GM19467 (cell line): Measurements from ENCODE around the gene OPN5.

Source experiments
- ATAC-seq: cut with Tn5 transposase; IDR thresholded peaks from one replicate; pipeline ENCODE4 v1.9.1; 2021; ENCODE audit warnings: mild to moderate bottlenecking, moderate library complexity; ENCODE audit not compliant: unreplicated experiment

Gene OPN5

DNA sequence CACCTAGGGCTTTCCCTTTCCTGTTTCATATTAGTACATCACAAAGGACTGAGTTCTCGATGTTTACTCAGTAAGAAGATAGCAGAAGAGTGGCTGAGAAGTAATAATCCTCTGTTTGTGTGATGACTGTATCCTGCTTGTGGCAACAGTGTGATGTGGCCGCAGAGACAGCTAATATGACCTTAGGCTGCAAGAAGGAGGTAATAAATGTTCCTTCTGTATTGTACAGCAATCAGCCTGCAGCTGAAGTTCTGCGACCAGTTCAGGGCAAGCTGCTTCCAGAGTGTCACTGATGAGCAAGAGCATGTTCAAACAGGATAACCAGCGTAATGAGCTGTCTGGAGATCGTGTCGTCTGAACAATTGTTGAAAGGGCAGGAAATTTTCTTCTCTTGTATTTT lies 70.9 kb downstream of the OPN5 start:
- no peak for ATAC-seq

DNA sequence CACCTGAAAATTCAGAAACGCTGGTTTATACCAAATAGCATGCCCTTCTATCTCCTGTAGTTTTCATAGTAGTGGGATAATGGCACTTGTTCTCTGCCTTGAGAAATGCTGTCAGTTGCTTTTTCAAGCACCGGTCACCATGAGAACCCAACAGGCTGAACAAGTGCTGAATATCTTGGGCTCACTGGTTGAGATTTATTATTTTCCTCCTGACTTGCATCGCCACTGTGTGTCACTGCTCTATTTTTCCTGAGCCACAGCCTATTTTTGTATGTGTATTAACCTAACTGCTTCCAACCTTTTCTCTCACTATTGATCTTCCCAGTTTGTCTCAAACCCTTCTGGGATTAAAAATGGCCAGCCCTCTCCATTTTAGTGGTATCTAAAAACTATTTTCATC lies 71.9 kb downstream of the OPN5 start:
- ATAC-seq = no peak

DNA sequence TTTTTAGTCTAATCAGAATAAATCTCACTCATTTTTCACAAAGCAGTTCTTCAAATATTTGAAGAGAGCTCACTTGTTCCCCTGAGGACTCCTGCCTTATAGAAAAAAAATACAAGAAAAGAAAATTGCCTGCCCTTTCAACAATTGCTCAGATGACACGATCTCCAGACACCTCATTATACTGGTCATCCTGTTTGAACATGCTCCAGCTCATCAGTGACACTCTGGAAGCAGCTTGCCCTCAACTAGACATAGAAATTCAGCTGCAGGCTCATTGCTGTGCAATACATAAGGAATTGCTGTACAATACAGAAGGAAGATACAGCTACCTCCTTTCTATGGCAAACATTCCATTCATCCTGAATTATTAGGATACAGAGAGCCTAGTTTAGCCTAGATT lies 73.1 kb downstream of the OPN5 start:
- no peak for ATAC-seq

DNA sequence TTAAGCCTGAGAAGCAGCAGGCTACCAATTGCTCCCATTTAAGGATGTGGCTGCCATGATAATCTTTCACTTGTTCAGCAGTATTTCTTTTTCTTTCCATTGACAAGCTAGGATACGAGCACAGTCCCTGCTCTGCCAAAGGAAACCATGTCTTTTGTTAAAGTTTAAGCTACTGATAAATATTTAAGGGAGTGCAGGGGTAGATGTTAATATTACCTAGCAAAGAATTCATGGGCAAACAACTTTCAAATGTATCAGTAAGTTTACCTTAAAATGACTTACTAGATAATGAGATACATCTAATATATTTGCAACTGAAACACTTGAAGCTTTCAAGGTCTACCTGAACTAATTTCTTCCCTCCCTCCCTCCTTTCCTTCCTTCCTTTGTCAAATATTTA lies 77.3 kb downstream of the OPN5 start:
- ATAC-seq = no peak

DNA sequence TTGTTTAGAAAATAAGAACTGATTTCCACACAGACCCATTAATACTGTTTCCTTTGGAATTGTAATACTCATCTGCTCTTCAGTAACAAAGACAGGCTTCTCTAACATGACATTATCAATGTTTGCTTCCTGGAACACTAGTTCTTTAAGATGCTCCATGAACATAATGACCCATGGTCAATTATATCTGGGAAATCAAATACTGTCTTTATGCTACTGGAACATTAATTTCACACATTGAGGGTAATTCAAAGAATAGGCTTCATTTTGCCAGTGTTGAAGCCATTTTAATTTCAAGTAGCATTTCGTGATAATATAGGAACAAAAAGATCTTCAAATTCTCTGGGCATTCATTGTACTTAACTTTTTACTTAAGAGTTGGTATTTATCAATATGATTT lies 80.9 kb downstream of the OPN5 start:
- no peak for ATAC-seq

DNA sequence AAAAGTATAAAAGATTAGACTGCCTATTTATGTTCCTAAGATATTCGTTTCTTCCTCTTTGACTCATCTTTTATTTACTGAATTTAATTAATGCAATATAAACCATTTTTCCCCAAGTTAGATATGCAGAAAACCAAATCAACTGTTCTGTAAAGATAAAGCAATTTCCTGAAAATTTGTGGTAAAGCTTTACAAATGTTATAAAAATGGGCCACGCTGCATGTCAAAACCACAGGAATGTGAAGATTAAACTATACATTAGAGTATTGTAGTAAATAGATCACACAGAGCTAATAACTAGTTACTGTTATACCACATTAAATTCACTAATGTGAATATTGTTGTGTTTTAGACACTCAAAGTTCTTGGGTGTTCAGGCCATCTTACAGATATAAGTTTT lies 83.4 kb downstream of the OPN5 start:
- ATAC-seq = no peak

DNA sequence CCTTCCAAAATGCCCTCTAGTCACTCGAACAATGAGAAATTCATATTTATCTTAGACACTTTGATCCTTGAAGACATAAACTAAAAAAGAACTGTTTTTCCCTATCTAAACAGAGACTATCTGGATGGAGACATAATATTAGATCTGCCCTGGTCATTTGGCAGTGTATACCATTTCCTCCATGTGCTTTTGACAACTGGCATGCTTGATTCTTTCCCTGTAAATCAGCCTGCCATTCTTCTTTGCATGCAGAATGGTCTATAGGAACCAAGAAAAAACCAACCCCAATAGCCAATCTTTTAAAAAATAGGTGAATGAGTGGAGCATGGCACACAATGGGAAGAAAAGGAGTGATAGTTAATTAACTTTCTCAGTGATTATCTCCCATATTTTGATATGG lies 93.8 kb downstream of the OPN5 start:
- ATAC-seq = no peak
